Esophagus squamous epithelium (tissue), 5 donors: ENCODE results near the gene FGF5. TPM values are rescaled to one million over a fixed set of nuclear protein-coding genes. Genes with fewer than 3 reads are reported as not detected.

Experiments
- DNase-seq: peaks from one replicate; lab custom pipeline; 2025; lab: John Stamatoyannopoulos, UW
- H3K27ac ChIP-seq, 4 donors: fragments of 200-600 bp; sonication (generic); one replicate each; pipeline ENCODE4 v1.5.1; 2016 to 2019; ENCODE audit warnings: mild to moderate bottlenecking in 1 of 4
- H3K27me3 ChIP-seq, 4 donors: fragments of 200-600 bp; sonication (generic); 1 replicate in 3 of 4; 2 replicates in 1 of 4; pipeline versions ENCODE4 v1.5.1 to v1.6.0; 2017 to 2021; ENCODE audit warnings: antibody characterized with exemption in 1 of 4
- H3K36me3 ChIP-seq, 3 donors: fragments of 200-600 bp; sonication (generic); one replicate each; pipeline ENCODE4 v1.5.1; 2016 to 2019
- H3K4me1 ChIP-seq, 3 donors: fragments of 200-600 bp; sonication (generic); one replicate each; pipeline ENCODE4 v1.5.1; 2017 to 2019
- H3K4me3 ChIP-seq, 4 donors: fragments of 200-600 bp; sonication (generic); 1 replicate in 3 of 4; 2 replicates in 1 of 4; pipeline ENCODE4 v1.5.1; 2016 to 2019; ENCODE audit warnings: mild to moderate bottlenecking in 2 of 4, moderate library complexity in 1 of 4
- H3K9me3 ChIP-seq, 3 donors: fragments of 200-600 bp; sonication (generic); one replicate each; pipeline ENCODE4 v1.5.1; 2016 to 2019
- POLR2A ChIP-seq, 4 donors: fragments of 450-650 bp; IDR thresholded peaks; one replicate each; pipeline ENCODE4 v1.6.1; 2017; ENCODE audit warnings: antibody characterized with exemption in 4 of 4, mild to moderate bottlenecking in 4 of 4, moderate library complexity in 3 of 4
- WGBS, 2 donors: methylation state at CpG; one replicate each; pipeline ENCODE4 v1.1.5; 2018; 5-methylcytosine and 5-hydroxymethylcytosine counted together
- intact Hi-C: fragments of 100-400 bp; cut with DNase I; formaldehyde crosslinking; loops from one replicate; pipeline ENCODE4 v1.15.0; 2022
- total RNA-seq, 4 donors: library from RNA; depleted of rRNA; stranded (reverse); fragments of >200 nt; gene quantifications; one replicate each; pipeline ENCODE4 v1.1.0, GENCODE V29; 2016
- TF ChIP-seq, protein P1 (sequence below), 6 experiments: fragments of 450-650 bp in 4 of 6; fragments of 200-600 bp in 2 of 6; sonication (generic) in 2 of 6; IDR thresholded peaks; one replicate each; pipeline ENCODE4 v1.5.1; 2016 to 2019; ENCODE audit warnings: antibody characterized with exemption in 6 of 6, mild to moderate bottlenecking in 4 of 6, moderate library complexity in 4 of 6
- donor health status: DM: yes; HTN: yes; CAD: no.

Gene FGF5
- total RNA-seq, 4 donors from 2014 or later, result not detected

DNA sequence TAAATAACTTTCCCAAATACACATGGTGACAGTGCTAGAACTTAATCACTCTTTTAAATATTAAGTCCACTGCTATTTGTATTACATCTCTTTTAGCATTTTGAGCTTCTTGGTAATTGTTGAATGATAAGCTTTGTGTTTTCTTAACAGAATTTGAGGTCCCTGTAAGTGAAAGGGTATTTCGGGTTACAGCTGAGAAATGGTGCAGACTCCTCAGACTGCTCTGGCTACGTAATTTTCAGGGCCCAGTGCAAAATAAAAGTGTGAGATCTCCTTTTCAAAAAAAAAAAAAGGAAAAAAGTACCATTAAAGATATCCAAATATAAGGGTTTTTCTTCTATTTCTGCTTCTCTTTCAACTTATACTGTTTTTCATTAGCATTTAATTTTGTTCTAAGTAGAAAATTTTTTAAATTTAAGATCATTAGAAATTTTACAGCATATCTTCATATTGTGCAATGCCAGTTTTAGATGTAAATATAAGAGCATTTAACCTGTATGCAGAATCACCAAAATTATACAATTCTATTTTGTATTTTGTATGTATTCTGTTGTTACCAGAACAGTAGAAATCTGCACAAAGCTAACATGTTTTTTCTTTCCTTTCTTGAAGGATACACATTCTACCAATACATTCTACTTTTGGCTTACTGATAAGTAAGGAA, 33.6 kb upstream of the FGF5 start:
- TF ChIP-seq POLR2A (IDR thresholded peaks at IDR 0.05), result no peak
- TF ChIP-seq, protein P1, sequence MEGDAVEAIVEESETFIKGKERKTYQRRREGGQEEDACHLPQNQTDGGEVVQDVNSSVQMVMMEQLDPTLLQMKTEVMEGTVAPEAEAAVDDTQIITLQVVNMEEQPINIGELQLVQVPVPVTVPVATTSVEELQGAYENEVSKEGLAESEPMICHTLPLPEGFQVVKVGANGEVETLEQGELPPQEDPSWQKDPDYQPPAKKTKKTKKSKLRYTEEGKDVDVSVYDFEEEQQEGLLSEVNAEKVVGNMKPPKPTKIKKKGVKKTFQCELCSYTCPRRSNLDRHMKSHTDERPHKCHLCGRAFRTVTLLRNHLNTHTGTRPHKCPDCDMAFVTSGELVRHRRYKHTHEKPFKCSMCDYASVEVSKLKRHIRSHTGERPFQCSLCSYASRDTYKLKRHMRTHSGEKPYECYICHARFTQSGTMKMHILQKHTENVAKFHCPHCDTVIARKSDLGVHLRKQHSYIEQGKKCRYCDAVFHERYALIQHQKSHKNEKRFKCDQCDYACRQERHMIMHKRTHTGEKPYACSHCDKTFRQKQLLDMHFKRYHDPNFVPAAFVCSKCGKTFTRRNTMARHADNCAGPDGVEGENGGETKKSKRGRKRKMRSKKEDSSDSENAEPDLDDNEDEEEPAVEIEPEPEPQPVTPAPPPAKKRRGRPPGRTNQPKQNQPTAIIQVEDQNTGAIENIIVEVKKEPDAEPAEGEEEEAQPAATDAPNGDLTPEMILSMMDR (IDR thresholded peaks at IDR 0.05), result no peak
- 84 to 93% methylated on average over 2 of the region's 2 CpGs for WGBS, 2 donors
- Histone ChIP-seq H3K27me3 (peaks cover 0 to 30% (median 0%) of the 10 kb centered on the region in 4 donors), H3K4me1 (no peaks in the 10 kb centered on the region), H3K27ac (no peak overlapping the region), H3K9me3 (no peaks in the 10 kb centered on the region), H3K4me3 (no peak overlapping the region), H3K36me3 (no peaks in the 10 kb centered on the region)
- intact Hi-C loops, result no loop called here
- DNase-seq, result no peak

DNA sequence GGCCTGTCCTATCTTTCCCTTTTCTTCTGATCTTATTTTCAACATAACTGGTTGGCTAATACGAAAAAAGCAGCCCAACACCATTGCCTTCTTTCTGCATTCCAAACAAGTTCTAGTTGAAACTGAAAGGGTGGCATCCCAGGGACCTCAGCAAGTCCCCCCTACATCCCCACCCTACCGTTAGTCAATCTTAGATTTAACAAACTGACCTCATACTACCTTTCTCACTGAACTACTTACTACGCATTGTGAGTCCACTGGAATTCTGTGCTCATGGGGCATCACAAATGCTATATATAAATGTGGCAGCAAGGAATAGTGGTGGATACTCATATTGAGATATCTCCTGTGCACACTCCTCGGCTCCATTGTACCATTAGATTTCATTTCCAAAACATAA, 33.1 kb upstream of the FGF5 start:
- no peak for DNase-seq
- intact Hi-C loops, result no loop called here
- TF ChIP-seq, protein P1 (IDR thresholded peaks at IDR 0.05), result no peak
- TF ChIP-seq POLR2A (IDR thresholded peaks at IDR 0.05), result no peak
- Histone ChIP-seq H3K4me3 (no peak overlapping the region), H3K4me1 (no peaks in the 10 kb centered on the region), H3K27ac (no peak overlapping the region), H3K27me3 (peaks cover 0 to 35% (median 0%) of the 10 kb centered on the region in 4 donors), H3K9me3 (no peaks in the 10 kb centered on the region), H3K36me3 (no peaks in the 10 kb centered on the region)
- WGBS, 2 donors, result 83 to 85% methylated on average over 4 of the region's 4 CpGs

DNA sequence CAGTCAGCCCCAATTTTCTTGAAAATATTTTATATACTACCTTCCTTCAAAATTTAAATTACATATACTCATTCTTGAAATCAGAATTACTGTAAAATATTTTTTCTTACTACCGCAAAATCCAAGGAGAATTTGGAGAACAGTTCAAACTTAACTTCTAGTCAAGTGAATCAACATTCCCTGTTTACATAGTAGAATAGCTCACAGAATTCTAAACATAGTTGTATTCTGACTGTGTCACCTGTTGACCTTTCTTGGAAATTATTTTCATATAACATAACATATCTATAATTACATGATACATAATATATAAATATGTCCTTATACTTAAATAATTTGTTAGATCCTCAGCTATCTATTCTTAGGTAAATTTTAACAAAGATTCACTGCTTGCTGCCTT, 31.0 kb upstream of the FGF5 start:
- no peaks in the 10 kb centered on the region for H3K9me3 ChIP-seq
- no peaks in the 10 kb centered on the region for H3K36me3 ChIP-seq
- H3K27me3 ChIP-seq, result peaks cover 0 to 29% (median 0%) of the 10 kb centered on the region in 4 donors
- intact Hi-C loops, result no loop called here
- H3K4me1 ChIP-seq, result no peaks in the 10 kb centered on the region
- TF ChIP-seq, protein P1 (IDR thresholded peaks at IDR 0.05), result no peak
- no peak for TF ChIP-seq POLR2A (IDR thresholded peaks at IDR 0.05)
- H3K4me3 ChIP-seq, result no peak overlapping the region
- H3K27ac ChIP-seq, result no peak overlapping the region
- DNase-seq, result no peak
- 88 to 97% methylated on average over 1 of the region's 1 CpG for WGBS, 2 donors

DNA sequence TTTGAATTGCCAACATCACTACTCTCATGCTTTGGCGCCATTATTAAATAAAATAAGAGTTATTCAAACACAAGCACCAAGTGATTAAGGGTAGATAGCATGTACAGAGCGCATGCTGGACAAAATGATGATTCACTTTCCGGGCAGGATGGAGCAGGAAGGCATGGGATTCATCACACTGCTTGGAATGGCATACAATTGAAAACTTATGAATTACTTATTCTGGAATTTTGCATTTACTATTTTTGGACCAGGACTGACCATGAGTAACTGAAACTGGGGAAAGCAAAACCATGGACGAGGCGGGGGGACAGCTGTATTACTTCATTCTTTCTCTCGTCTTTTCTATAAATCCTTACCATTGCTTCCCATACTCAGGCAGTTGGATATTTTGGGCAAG, 28.5 kb upstream of the FGF5 start:
- Histone ChIP-seq H3K36me3 (no peaks in the 10 kb centered on the region), H3K27ac (no peak overlapping the region), H3K4me3 (no peak overlapping the region), H3K4me1 (no peaks in the 10 kb centered on the region), H3K27me3 (peaks cover 0 to 33% (median 0%) of the 10 kb centered on the region in 4 donors), H3K9me3 (no peaks in the 10 kb centered on the region)
- DNase-seq, result no peak
- WGBS, 2 donors, result 23 to 45% methylated on average over 6 of the region's 6 CpGs
- intact Hi-C loops, result no loop called here
- TF ChIP-seq, protein P1 (IDR thresholded peaks at IDR 0.05), result no peak
- TF ChIP-seq POLR2A (IDR thresholded peaks at IDR 0.05), result no peak

DNA sequence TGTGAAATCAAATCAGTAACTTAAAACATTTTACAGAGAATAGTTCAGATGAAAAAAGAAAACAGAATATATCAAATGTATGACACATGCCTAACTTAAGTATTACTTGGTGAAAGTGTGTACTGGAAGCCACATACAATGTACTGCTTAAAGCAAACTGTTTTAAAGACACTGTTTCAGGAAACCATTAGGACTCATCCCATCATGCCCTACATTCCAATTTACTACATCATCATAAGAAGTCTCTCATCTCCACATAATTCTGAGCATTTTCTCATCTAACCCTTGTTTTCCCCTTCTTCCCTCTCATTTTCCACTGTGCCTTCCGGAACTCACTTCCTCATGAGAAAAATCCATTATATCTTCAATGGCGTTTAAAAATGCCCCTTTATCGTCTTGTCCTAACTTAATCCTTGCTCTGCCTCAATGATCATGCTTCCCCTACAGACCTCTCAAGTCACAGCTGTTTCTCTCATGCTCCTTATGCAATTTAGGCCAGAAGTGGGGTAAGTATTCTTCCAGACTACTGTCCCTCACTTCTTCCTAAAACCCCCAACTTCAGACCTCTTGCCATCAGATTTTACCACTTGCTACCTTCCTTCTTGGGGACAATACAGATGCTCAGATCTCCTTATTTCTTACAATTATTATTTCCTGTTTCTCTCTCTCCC, 26.8 kb upstream of the FGF5 start:
- H3K9me3 ChIP-seq, result no peaks in the 10 kb centered on the region
- H3K27ac ChIP-seq, result no peak overlapping the region
- intact Hi-C loops, result no loop called here
- no peak for DNase-seq
- H3K27me3 ChIP-seq, result peaks cover 0 to 43% (median 0%) of the 10 kb centered on the region in 4 donors
- WGBS, 2 donors, result 88 to 91% methylated on average over 3 of the region's 3 CpGs
- no peaks in the 10 kb centered on the region for H3K4me1 ChIP-seq
- H3K36me3 ChIP-seq, result no peaks in the 10 kb centered on the region
- TF ChIP-seq, protein P1 (IDR thresholded peaks at IDR 0.05), result no peak
- no peak for TF ChIP-seq POLR2A (IDR thresholded peaks at IDR 0.05)
- H3K4me3 ChIP-seq, result no peak overlapping the region
